Glutamatergic neuron (in vitro differentiated cells): ENCODE results near the gene BCL2. TPM values are rescaled to one million over a fixed set of nuclear protein-coding genes. Genes with fewer than 3 reads are reported as not detected.

Experiments
- DNase-seq: peaks from one replicate; pipeline ENCODE4 v3.0.0; 2022
- H3K27ac Mint-ChIP-seq: one replicate; pipeline ENCODE4 v1.8.0; 2020; ENCODE audit warnings: mild to moderate bottlenecking, mixed read lengths, inconsistent platforms; ENCODE audit not compliant: unreplicated experiment
- H3K27me3 Mint-ChIP-seq: one replicate; pipeline ENCODE4 v1.8.0; 2020; ENCODE audit warnings: mild to moderate bottlenecking, moderate library complexity, mixed read lengths, inconsistent platforms; ENCODE audit not compliant: unreplicated experiment
- H3K36me3 Mint-ChIP-seq: one replicate; pipeline ENCODE4 v1.8.0; 2020; ENCODE audit warnings: mild to moderate bottlenecking, mixed read lengths, inconsistent platforms; ENCODE audit not compliant: unreplicated experiment
- H3K4me1 Mint-ChIP-seq: one replicate; pipeline ENCODE4 v1.8.0; 2020; ENCODE audit warnings: mild to moderate bottlenecking, low read depth, mixed read lengths, inconsistent platforms; ENCODE audit not compliant: unreplicated experiment
- H3K4me3 Mint-ChIP-seq: one replicate; pipeline ENCODE4 v1.8.0; 2020; ENCODE audit warnings: mild to moderate bottlenecking, mixed read lengths, inconsistent platforms; ENCODE audit not compliant: unreplicated experiment
- H3K9me3 Mint-ChIP-seq: one replicate; pipeline ENCODE4 v1.8.0; 2020; ENCODE audit warnings: mild to moderate bottlenecking, moderate library complexity, mixed read lengths, inconsistent platforms; ENCODE audit not compliant: unreplicated experiment
- CTCF ChIP-seq: fragments of 200-600 bp; sonication (generic); IDR thresholded peaks from one replicate; pipeline ENCODE4 v1.5.0; 2021; ENCODE audit not compliant: partially characterized antibody, unreplicated experiment
- total RNA-seq: library from RNA; stranded (reverse); fragmentation: NEBNext Ultra II Directional; extraction: Animal tissue kit (Norgen Biotek cat#: 25700); gene quantifications from one replicate; pipeline ENCODE4 v1.2.1, GENCODE V29; 2021; ENCODE audit not compliant: unreplicated experiment

The BCL2 gene
- total RNA-seq, 1 donor from 2014 or later = 6.8 TPM

GRCh38 chr18:63348508-63349136 is 29.1 kb upstream of the BCL2 start:
- H3K9me3 Mint-ChIP-seq = no peaks in the 10 kb centered on the region
- TF ChIP-seq CTCF = no peak
- H3K4me1 Mint-ChIP-seq = no peaks in the 10 kb centered on the region
- DNase-seq = no peak
- no peak overlapping the region for H3K4me3 Mint-ChIP-seq
- no peaks in the 10 kb centered on the region for H3K36me3 Mint-ChIP-seq
- H3K27ac Mint-ChIP-seq = no peak overlapping the region
- peaks cover 2% of the 10 kb centered on the region for H3K27me3 Mint-ChIP-seq

- H3K27ac Mint-ChIP-seq = no peak overlapping the region
- no peaks in the 10 kb centered on the region for H3K36me3 Mint-ChIP-seq
- no peak for DNase-seq
- no peaks in the 10 kb centered on the region for H3K9me3 Mint-ChIP-seq
- H3K4me3 Mint-ChIP-seq = no peak overlapping the region
- no peaks in the 10 kb centered on the region for H3K27me3 Mint-ChIP-seq
- TF ChIP-seq CTCF = no peak
- peaks cover 2% of the 10 kb centered on the region for H3K4me1 Mint-ChIP-seq
Measured at GRCh38 chr18:63346480-63347183, 27.1 kb upstream of the BCL2 start.

- no peak overlapping the region for H3K27ac Mint-ChIP-seq
- H3K4me1 Mint-ChIP-seq = peaks cover 2% of the 10 kb centered on the region
- no peak for DNase-seq
Measured at GRCh38 chr18:63346031-63346430, 26.5 kb upstream of the BCL2 start.

GRCh38 chr18:63344918-63345317 is 25.3 kb upstream of the BCL2 start:
- Mint-ChIP-seq H3K4me3 (no peak overlapping the region), H3K36me3 (no peaks in the 10 kb centered on the region), H3K9me3 (peaks cover 2% of the 10 kb centered on the region), H3K4me1 (peaks cover 2% of the 10 kb centered on the region), H3K27ac (no peak overlapping the region), H3K27me3 (peaks cover 2% of the 10 kb centered on the region)
- no peak for DNase-seq
- TF ChIP-seq CTCF = no peak

More at GRCh38 chr18:63346031-63346430, 26.5 kb upstream of the BCL2 start:
- Mint-ChIP-seq H3K36me3 (no peaks in the 10 kb centered on the region), H3K9me3 (peaks cover 2% of the 10 kb centered on the region), H3K4me3 (no peak overlapping the region), H3K27me3 (peaks cover 2% of the 10 kb centered on the region)
- TF ChIP-seq CTCF = no peak

GRCh38 chr18:63344263-63344662 is 24.7 kb upstream of the BCL2 start:
- Mint-ChIP-seq H3K9me3 (peaks cover 2% of the 10 kb centered on the region), H3K4me1 (peaks cover 5% of the 10 kb centered on the region), H3K36me3 (no peaks in the 10 kb centered on the region), H3K27ac (no peak overlapping the region), H3K4me3 (no peak overlapping the region), H3K27me3 (peaks cover 2% of the 10 kb centered on the region)
- TF ChIP-seq CTCF = no peak
- DNase-seq = no peak
